Measurements from ENCODE around the gene CEP63. TPM values are rescaled to one million over a fixed set of nuclear protein-coding genes. Genes with fewer than 3 reads are reported as not detected.

The CEP63 gene
- total RNA-seq, 1 donor from 2014 or later = 16.8 TPM

- no peak for TF ChIP-seq CTCF (IDR thresholded peaks at IDR 0.05; ENCODE audit: unreplicated experiment)
- Mint-ChIP-seq H3K4me1 (ENCODE audit: unreplicated experiment) (peaks cover 14% of the 10 kb centered on the region), H3K36me3 (ENCODE audit: low read depth, unreplicated experiment) (no peaks in the 10 kb centered on the region), H3K27me3 (ENCODE audit: unreplicated experiment) (peaks cover 2% of the 10 kb centered on the region), H3K4me3 (ENCODE audit: unreplicated experiment) (no peak overlapping the region), H3K9me3 (ENCODE audit: unreplicated experiment) (no peaks in the 10 kb centered on the region), H3K27ac (ENCODE audit: unreplicated experiment) (no peak overlapping the region)
- DNase-seq (ENCODE audit: low spot score) = no peak
Observed at GRCh38 chr3:134614955-134615354, 129.1 kb downstream of the CEP63 start.

GRCh38 chr3:134615743-134616142, 129.9 kb downstream of the CEP63 start:
- no peaks in the 10 kb centered on the region for H3K36me3 Mint-ChIP-seq (ENCODE audit: low read depth, unreplicated experiment)
- TF ChIP-seq CTCF (IDR thresholded peaks at IDR 0.05; ENCODE audit: unreplicated experiment) = no peak
- peaks cover 2% of the 10 kb centered on the region for H3K27me3 Mint-ChIP-seq (ENCODE audit: unreplicated experiment)
- no peaks in the 10 kb centered on the region for H3K9me3 Mint-ChIP-seq (ENCODE audit: unreplicated experiment)
- no peak overlapping the region for H3K4me3 Mint-ChIP-seq (ENCODE audit: unreplicated experiment)
- DNase-seq (ENCODE audit: low spot score) = no peak
- H3K4me1 Mint-ChIP-seq (ENCODE audit: unreplicated experiment) = peaks cover 12% of the 10 kb centered on the region
- no peak overlapping the region for H3K27ac Mint-ChIP-seq (ENCODE audit: unreplicated experiment)

GRCh38 chr3:134617608-134618477, 132.0 kb downstream of the CEP63 start:
- Mint-ChIP-seq H3K9me3 (ENCODE audit: unreplicated experiment) (no peaks in the 10 kb centered on the region), H3K27ac (ENCODE audit: unreplicated experiment) (no peak overlapping the region), H3K36me3 (ENCODE audit: low read depth, unreplicated experiment) (no peaks in the 10 kb centered on the region), H3K4me1 (ENCODE audit: unreplicated experiment) (peaks cover 2% of the 10 kb centered on the region), H3K4me3 (ENCODE audit: unreplicated experiment) (no peak overlapping the region), H3K27me3 (ENCODE audit: unreplicated experiment) (peaks cover 2% of the 10 kb centered on the region)
- TF ChIP-seq CTCF (IDR thresholded peaks at IDR 0.05; ENCODE audit: unreplicated experiment) = no peak
- DNase-seq (ENCODE audit: low spot score) = no peak

GRCh38 chr3:134618478-134619300, 132.8 kb downstream of the CEP63 start:
- Mint-ChIP-seq H3K36me3 (ENCODE audit: low read depth, unreplicated experiment) (no peaks in the 10 kb centered on the region), H3K27me3 (ENCODE audit: unreplicated experiment) (peaks cover 5% of the 10 kb centered on the region), H3K9me3 (ENCODE audit: unreplicated experiment) (no peaks in the 10 kb centered on the region), H3K4me3 (ENCODE audit: unreplicated experiment) (no peak overlapping the region), H3K4me1 (ENCODE audit: unreplicated experiment) (no peaks in the 10 kb centered on the region), H3K27ac (ENCODE audit: unreplicated experiment) (no peak overlapping the region)
- no peak for TF ChIP-seq CTCF (IDR thresholded peaks at IDR 0.05; ENCODE audit: unreplicated experiment)
- no peak for DNase-seq (ENCODE audit: low spot score)

GRCh38 chr3:134619301-134619615, 133.4 kb downstream of the CEP63 start:
- Mint-ChIP-seq H3K4me3 (ENCODE audit: unreplicated experiment) (no peak overlapping the region), H3K36me3 (ENCODE audit: low read depth, unreplicated experiment) (no peaks in the 10 kb centered on the region), H3K27ac (ENCODE audit: unreplicated experiment) (no peak overlapping the region), H3K4me1 (ENCODE audit: unreplicated experiment) (no peaks in the 10 kb centered on the region), H3K9me3 (ENCODE audit: unreplicated experiment) (no peaks in the 10 kb centered on the region), H3K27me3 (ENCODE audit: unreplicated experiment) (peaks cover 7% of the 10 kb centered on the region)
- TF ChIP-seq CTCF (IDR thresholded peaks at IDR 0.05; ENCODE audit: unreplicated experiment) = no peak
- DNase-seq (ENCODE audit: low spot score) = no peak
